ENCODE results near the gene ITGA8. TPM values are rescaled to one million over a fixed set of nuclear protein-coding genes. Genes with fewer than 3 reads are reported as not detected.

Gene ITGA8
- total RNA-seq, 1 donor from 2014 or later: 9.4 TPM

DNA sequence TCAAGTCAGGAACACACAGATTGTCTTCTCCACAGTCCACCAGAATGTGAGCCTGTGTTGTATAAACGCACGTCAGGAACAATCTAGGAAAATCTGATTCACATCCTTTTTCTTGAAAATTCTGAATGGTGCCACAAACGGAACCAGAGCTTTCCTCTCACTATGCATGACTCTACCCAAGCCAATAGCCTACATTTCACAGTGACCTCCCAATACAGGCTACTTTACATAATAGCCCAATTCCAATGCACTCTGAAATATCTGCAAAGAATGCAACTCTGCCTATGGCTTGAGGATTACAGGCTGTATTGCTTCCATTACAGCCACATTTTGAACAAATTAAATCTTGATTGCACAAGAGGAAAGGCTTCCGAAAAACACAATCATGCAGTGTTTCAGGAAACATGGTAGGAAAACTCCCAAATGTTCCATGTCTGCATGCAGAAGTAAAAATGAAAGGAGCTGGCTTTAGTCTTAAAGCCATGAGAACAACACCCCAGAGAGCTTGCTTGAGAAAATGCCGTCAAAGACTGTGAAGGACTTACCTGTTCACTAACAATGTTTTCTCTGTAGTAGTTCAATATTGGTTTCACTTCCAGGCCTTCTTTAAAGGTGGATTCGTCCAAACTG, 113.9 kb downstream of the ITGA8 start:
- Histone ChIP-seq H3K27ac (ENCODE audit: low read depth, low read length) (no peak overlapping the region), H3K4me1 (ENCODE audit: control insufficient read depth in 3 of 3, insufficient read depth in 3 of 3, low read length in 3 of 3) (no peaks in the 10 kb centered on the region), H3K36me3 (ENCODE audit: control insufficient read depth in 3 of 3, insufficient read depth in 3 of 3, low read length in 3 of 3) (no peaks in the 10 kb centered on the region), H3K9ac (ENCODE audit: low read depth in 1 of 3, low read length in 3 of 3) (no peak overlapping the region), H3K9me3 (ENCODE audit: control insufficient read depth in 3 of 3, low read length in 3 of 3) (no peaks in the 10 kb centered on the region), H3K4me3 (ENCODE audit: low read length in 3 of 3) (no peak overlapping the region), H3K27me3 (ENCODE audit: control insufficient read depth in 3 of 3, insufficient read depth in 3 of 3, low read length in 3 of 3) (peaks cover 0 to 2% (median 0%) of the 10 kb centered on the region in 3 donors)

DNA sequence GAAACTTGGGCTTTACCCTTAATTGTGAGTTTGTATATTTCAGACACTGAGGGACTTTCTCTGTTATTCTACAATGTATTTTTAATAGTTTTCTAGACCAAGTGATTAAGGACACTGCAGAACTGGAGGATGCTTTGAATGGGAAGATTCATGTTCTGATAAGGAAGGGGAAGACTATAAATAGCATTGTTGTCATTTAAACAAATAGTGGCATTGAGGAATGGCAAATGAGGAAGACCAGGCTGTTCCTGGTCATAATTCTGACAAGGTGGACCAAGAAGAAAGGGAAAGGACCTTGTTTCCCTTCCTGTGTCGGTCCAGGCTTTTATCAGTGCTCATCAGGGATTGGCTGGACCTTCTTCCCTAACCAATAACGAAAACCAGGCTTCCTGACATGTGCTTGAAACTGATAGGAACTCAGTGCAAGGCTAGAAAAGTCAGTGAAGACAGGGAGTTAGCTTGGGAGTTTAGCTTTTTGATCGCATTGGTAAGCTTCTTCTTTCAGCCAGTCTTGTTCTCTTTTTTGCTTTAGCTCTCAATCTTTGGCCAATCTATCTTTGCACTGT, 116.2 kb downstream of the ITGA8 start:
- Histone ChIP-seq H3K4me1 (ENCODE audit: control insufficient read depth in 3 of 3, insufficient read depth in 3 of 3, low read length in 3 of 3) (no peaks in the 10 kb centered on the region), H3K4me3 (ENCODE audit: low read length in 3 of 3) (no peak overlapping the region), H3K9me3 (ENCODE audit: control insufficient read depth in 3 of 3, low read length in 3 of 3) (no peaks in the 10 kb centered on the region), H3K9ac (ENCODE audit: low read depth in 1 of 3, low read length in 3 of 3) (no peak overlapping the region), H3K27ac (ENCODE audit: low read depth, low read length) (no peak overlapping the region), H3K27me3 (ENCODE audit: control insufficient read depth in 3 of 3, insufficient read depth in 3 of 3, low read length in 3 of 3) (peaks cover 0 to 2% (median 0%) of the 10 kb centered on the region in 3 donors), H3K36me3 (ENCODE audit: control insufficient read depth in 3 of 3, insufficient read depth in 3 of 3, low read length in 3 of 3) (no peaks in the 10 kb centered on the region)

DNA sequence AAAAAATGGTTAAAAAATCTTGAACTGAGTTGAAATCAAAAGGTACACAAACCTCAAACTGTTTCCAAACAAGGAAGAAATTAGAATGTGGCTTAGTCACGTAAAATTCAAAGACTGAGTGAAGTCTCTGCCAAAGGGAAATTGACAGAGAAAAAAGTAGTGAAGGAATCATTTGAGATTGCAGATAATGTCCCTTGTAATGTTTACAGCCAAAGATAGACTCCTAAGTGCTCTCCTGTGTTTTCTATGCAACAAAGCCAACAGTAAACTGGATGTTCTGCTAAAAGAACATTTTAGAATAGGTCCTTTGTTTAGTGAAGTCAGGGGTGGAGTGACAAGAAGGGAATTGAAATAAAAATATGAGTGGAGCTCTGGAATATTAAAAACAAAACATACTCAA, 117.9 kb downstream of the ITGA8 start:
- no peaks in the 10 kb centered on the region for H3K9me3 ChIP-seq (ENCODE audit: control insufficient read depth in 3 of 3, low read length in 3 of 3)
- H3K36me3 ChIP-seq (ENCODE audit: control insufficient read depth in 3 of 3, insufficient read depth in 3 of 3, low read length in 3 of 3): no peaks in the 10 kb centered on the region
- no peak overlapping the region for H3K27ac ChIP-seq (ENCODE audit: low read depth, low read length)
- H3K9ac ChIP-seq (ENCODE audit: low read depth in 1 of 3, low read length in 3 of 3): no peak overlapping the region
- H3K4me3 ChIP-seq (ENCODE audit: low read length in 3 of 3): no peak overlapping the region
- H3K27me3 ChIP-seq (ENCODE audit: control insufficient read depth in 3 of 3, insufficient read depth in 3 of 3, low read length in 3 of 3): peaks cover 0 to 2% (median 0%) of the 10 kb centered on the region in 3 donors
- H3K4me1 ChIP-seq (ENCODE audit: control insufficient read depth in 3 of 3, insufficient read depth in 3 of 3, low read length in 3 of 3): no peaks in the 10 kb centered on the region

DNA sequence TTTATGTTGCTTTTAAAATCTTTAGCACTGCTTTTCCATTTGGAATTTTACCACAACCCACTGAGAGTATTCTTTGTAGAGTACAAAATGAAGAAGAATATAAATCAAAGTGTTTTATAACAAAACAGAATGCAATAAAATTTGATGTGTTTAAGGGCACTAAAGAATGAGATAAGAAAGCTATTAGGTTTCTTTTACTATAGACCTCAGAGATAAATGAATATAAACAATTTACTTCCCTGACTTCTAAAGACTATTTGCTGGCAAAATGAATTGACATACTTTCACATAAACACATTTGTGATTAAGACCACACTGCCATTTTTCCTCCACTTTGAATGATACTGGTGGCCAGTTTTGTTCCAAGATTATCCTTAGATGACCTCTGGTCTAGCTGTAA, 124.5 kb downstream of the ITGA8 start:
- H3K9ac ChIP-seq (ENCODE audit: low read depth in 1 of 3, low read length in 3 of 3): no peak overlapping the region
- no peaks in the 10 kb centered on the region for H3K27me3 ChIP-seq (ENCODE audit: control insufficient read depth in 3 of 3, insufficient read depth in 3 of 3, low read length in 3 of 3)
- H3K9me3 ChIP-seq (ENCODE audit: control insufficient read depth in 3 of 3, low read length in 3 of 3): no peaks in the 10 kb centered on the region
- no peak overlapping the region for H3K27ac ChIP-seq (ENCODE audit: low read depth, low read length)
- H3K36me3 ChIP-seq (ENCODE audit: control insufficient read depth in 3 of 3, insufficient read depth in 3 of 3, low read length in 3 of 3): no peaks in the 10 kb centered on the region
- no peak overlapping the region for H3K4me3 ChIP-seq (ENCODE audit: low read length in 3 of 3)
- no peaks in the 10 kb centered on the region for H3K4me1 ChIP-seq (ENCODE audit: control insufficient read depth in 3 of 3, insufficient read depth in 3 of 3, low read length in 3 of 3)

DNA sequence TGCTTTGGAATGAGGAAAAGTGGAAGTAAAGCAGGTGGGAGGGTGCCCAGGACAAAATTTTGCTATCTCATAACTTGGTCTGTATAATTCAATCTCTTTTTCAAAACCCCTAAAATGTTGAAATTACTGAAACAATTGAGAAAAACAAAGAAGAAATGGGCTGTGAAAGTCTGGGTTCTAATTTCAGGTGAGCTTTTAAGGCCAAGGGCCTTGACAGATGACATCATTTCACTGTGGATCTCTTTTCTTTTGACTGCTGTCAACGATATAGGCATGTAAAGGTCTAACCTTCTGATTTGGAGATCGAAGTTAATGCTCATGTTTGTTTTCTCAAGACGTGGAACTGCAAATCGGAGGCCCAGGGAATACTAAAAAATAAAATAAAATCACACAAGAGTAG, 127.8 kb downstream of the ITGA8 start:
- Histone ChIP-seq H3K4me1 (ENCODE audit: control insufficient read depth in 3 of 3, insufficient read depth in 3 of 3, low read length in 3 of 3) (no peaks in the 10 kb centered on the region), H3K9me3 (ENCODE audit: control insufficient read depth in 3 of 3, low read length in 3 of 3) (no peaks in the 10 kb centered on the region), H3K36me3 (ENCODE audit: control insufficient read depth in 3 of 3, insufficient read depth in 3 of 3, low read length in 3 of 3) (no peaks in the 10 kb centered on the region), H3K27me3 (ENCODE audit: control insufficient read depth in 3 of 3, insufficient read depth in 3 of 3, low read length in 3 of 3) (no peaks in the 10 kb centered on the region), H3K9ac (ENCODE audit: low read depth in 1 of 3, low read length in 3 of 3) (no peak overlapping the region), H3K4me3 (ENCODE audit: low read length in 3 of 3) (no peak overlapping the region), H3K27ac (ENCODE audit: low read depth, low read length) (no peak overlapping the region)

GRCh38 chr10:15591431-15591830, 128.3 kb downstream of the ITGA8 start:
- H3K27ac ChIP-seq (ENCODE audit: low read depth, low read length): no peak overlapping the region

GRCh38 chr10:15588635-15589508, 130.8 kb downstream of the ITGA8 start:
- no peak overlapping the region for H3K27ac ChIP-seq (ENCODE audit: low read depth, low read length)
- no peaks in the 10 kb centered on the region for H3K4me1 ChIP-seq (ENCODE audit: control insufficient read depth in 3 of 3, insufficient read depth in 3 of 3, low read length in 3 of 3)
- H3K9ac ChIP-seq (ENCODE audit: low read depth in 1 of 3, low read length in 3 of 3): no peak overlapping the region
- H3K4me3 ChIP-seq (ENCODE audit: low read length in 3 of 3): no peak overlapping the region
- H3K27me3 ChIP-seq (ENCODE audit: control insufficient read depth in 3 of 3, insufficient read depth in 3 of 3, low read length in 3 of 3): no peaks in the 10 kb centered on the region
- H3K9me3 ChIP-seq (ENCODE audit: control insufficient read depth in 3 of 3, low read length in 3 of 3): no peaks in the 10 kb centered on the region
- H3K36me3 ChIP-seq (ENCODE audit: control insufficient read depth in 3 of 3, insufficient read depth in 3 of 3, low read length in 3 of 3): no peaks in the 10 kb centered on the region

More at GRCh38 chr10:15591431-15591830, 128.3 kb downstream of the ITGA8 start:
- no peaks in the 10 kb centered on the region for H3K9me3 ChIP-seq (ENCODE audit: control insufficient read depth in 3 of 3, low read length in 3 of 3)
- H3K4me1 ChIP-seq (ENCODE audit: control insufficient read depth in 3 of 3, insufficient read depth in 3 of 3, low read length in 3 of 3): no peaks in the 10 kb centered on the region
- no peak overlapping the region for H3K9ac ChIP-seq (ENCODE audit: low read depth in 1 of 3, low read length in 3 of 3)
- H3K36me3 ChIP-seq (ENCODE audit: control insufficient read depth in 3 of 3, insufficient read depth in 3 of 3, low read length in 3 of 3): no peaks in the 10 kb centered on the region
- H3K27me3 ChIP-seq (ENCODE audit: control insufficient read depth in 3 of 3, insufficient read depth in 3 of 3, low read length in 3 of 3): no peaks in the 10 kb centered on the region
- no peak overlapping the region for H3K4me3 ChIP-seq (ENCODE audit: low read length in 3 of 3)

GRCh38 chr10:15588151-15588550, 131.6 kb downstream of the ITGA8 start:
- H3K27me3 ChIP-seq (ENCODE audit: control insufficient read depth in 3 of 3, insufficient read depth in 3 of 3, low read length in 3 of 3): no peaks in the 10 kb centered on the region
- no peaks in the 10 kb centered on the region for H3K36me3 ChIP-seq (ENCODE audit: control insufficient read depth in 3 of 3, insufficient read depth in 3 of 3, low read length in 3 of 3)
- H3K9me3 ChIP-seq (ENCODE audit: control insufficient read depth in 3 of 3, low read length in 3 of 3): no peaks in the 10 kb centered on the region
- no peaks in the 10 kb centered on the region for H3K4me1 ChIP-seq (ENCODE audit: control insufficient read depth in 3 of 3, insufficient read depth in 3 of 3, low read length in 3 of 3)
- no peak overlapping the region for H3K9ac ChIP-seq (ENCODE audit: low read depth in 1 of 3, low read length in 3 of 3)
- H3K27ac ChIP-seq (ENCODE audit: low read depth, low read length): no peak overlapping the region
- no peak overlapping the region for H3K4me3 ChIP-seq (ENCODE audit: low read length in 3 of 3)

GRCh38 chr10:15587271-15587670, 132.5 kb downstream of the ITGA8 start:
- no peak overlapping the region for H3K4me3 ChIP-seq (ENCODE audit: low read length in 3 of 3)
- H3K4me1 ChIP-seq (ENCODE audit: control insufficient read depth in 3 of 3, insufficient read depth in 3 of 3, low read length in 3 of 3): no peaks in the 10 kb centered on the region
- H3K9ac ChIP-seq (ENCODE audit: low read depth in 1 of 3, low read length in 3 of 3): no peak overlapping the region
- H3K27me3 ChIP-seq (ENCODE audit: control insufficient read depth in 3 of 3, insufficient read depth in 3 of 3, low read length in 3 of 3): no peaks in the 10 kb centered on the region
- H3K36me3 ChIP-seq (ENCODE audit: control insufficient read depth in 3 of 3, insufficient read depth in 3 of 3, low read length in 3 of 3): no peaks in the 10 kb centered on the region
- no peak overlapping the region for H3K27ac ChIP-seq (ENCODE audit: low read depth, low read length)
- H3K9me3 ChIP-seq (ENCODE audit: control insufficient read depth in 3 of 3, low read length in 3 of 3): no peaks in the 10 kb centered on the region

GRCh38 chr10:15585303-15585715, 134.4 kb downstream of the ITGA8 start:
- H3K36me3 ChIP-seq (ENCODE audit: control insufficient read depth in 3 of 3, insufficient read depth in 3 of 3, low read length in 3 of 3): no peaks in the 10 kb centered on the region
- no peak overlapping the region for H3K4me3 ChIP-seq (ENCODE audit: low read length in 3 of 3)
- H3K4me1 ChIP-seq (ENCODE audit: control insufficient read depth in 3 of 3, insufficient read depth in 3 of 3, low read length in 3 of 3): no peaks in the 10 kb centered on the region
- H3K27ac ChIP-seq (ENCODE audit: low read depth, low read length): no peak overlapping the region
- H3K9me3 ChIP-seq (ENCODE audit: control insufficient read depth in 3 of 3, low read length in 3 of 3): no peaks in the 10 kb centered on the region
- H3K9ac ChIP-seq (ENCODE audit: low read depth in 1 of 3, low read length in 3 of 3): no peak overlapping the region
- H3K27me3 ChIP-seq (ENCODE audit: control insufficient read depth in 3 of 3, insufficient read depth in 3 of 3, low read length in 3 of 3): no peaks in the 10 kb centered on the region
